ENCODE results near the gene SRSF10.
A peak's percentile ranks its signal among the peaks of the same experiment; 100 is the strongest.
"Not testable (repeated sequence)": the region's sequence is repeated elsewhere in the genome, so short reads cannot be mapped to it uniquely, and the experiment has no call there.

SRSF10 gene

DNA sequence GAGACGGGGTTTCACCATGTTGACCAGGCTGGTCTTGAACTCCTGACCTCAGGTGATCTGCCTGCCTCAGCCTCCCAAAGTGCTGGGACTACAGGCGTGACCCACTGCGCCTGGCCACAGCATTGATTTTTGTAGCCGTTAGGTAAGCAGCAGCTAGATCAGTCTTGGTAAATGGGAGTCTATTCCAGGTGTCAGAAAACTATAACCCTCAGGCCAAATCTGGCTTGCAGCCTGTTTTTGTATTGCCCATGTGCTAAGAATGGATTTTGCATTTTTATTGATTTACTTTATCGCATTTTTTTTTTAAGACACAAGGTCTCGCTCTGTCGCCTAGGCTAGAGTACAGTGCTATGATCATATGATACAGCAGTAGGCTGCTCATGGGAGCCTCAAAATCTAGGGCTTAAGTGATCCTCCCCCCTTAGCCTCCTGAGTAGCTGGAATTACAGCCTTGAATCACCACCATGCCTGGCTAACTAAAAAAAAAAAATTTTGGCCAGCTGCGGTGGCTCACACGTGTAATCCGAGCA, 16.6 kb upstream of the SRSF10 start:
- DNase-seq = no peak

DNA sequence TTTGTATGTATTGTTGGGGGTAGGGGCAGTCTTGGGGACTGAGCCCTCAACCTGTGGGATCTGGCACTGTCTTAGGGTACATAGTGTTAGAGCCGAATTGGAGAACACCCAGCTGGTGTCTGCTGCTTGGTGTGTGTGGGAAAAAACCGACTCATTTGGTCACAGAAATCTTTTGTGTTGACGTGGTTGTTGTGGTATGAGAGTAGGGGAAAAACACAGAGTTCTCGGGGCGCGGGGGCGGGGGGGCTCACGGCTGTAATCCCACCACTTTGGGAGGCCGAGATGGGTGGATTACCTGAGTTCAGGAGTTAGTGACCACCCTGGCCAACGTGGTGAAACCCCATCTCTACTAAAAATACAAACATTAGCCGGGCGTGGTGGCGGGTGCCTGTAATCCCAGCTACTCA, 15.3 kb upstream of the SRSF10 start:
- DNase-seq = no peak

DNA sequence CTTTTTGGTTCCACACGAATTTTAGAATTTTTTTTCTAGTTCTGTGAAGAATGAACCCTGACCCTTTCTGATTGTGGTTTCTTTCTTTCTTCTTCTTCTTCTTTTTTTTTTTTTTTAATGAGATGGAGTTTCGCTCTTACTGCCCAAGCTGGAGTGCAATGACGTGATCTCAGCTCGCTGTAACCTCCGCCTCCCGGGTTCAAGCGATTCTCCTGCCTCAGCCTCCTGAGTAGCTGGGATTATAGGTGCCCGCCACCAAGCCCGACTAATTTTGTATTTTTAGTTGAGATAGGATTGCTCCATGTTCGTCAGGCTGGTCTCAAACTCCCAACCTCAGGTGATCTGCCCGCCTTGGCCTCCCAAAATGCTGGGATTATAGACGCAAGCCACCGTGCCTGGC, 11.9 kb upstream of the SRSF10 start:
- DNase-seq = not testable (repeated sequence)

DNA sequence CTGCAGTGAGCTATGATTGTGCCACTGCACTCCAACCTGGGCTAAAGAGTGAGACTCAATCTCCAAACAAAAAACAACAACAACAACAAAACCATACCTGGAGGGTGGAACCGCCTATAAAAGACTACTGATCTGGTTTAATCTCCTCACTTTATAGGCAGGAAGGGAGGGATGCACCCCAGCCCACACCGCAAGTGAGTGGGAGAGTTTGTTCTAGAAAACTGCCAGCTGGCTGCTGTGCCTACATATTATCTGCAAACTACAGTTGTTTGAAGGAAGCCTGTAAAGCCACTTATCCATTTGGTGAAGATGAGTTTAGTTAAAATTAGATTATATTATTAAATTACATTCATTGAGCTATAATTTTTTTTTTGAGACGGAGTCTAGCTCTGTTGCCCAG, 9.1 kb upstream of the SRSF10 start:
- no peak for DNase-seq

DNA sequence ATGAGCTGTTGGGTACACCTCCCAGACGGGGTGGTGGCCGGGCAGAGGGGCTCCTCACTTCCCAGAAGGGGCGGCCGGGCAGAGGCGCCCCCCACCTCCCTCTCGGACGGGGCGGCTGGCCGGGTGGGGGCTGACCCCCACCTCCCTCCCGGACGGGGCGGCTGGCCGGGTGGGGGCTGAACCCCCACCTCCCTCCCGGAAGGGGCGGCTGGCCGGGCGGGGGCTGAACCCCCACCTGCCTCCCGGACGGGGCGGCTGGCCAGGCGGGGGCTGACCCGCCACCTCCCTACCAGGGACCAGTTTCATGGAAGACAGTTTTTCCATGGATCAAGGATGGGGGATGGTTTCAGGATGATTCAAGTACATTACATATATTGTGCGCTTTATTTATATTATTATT, 6.9 kb upstream of the SRSF10 start:
- DNase-seq = not testable (repeated sequence)

DNA sequence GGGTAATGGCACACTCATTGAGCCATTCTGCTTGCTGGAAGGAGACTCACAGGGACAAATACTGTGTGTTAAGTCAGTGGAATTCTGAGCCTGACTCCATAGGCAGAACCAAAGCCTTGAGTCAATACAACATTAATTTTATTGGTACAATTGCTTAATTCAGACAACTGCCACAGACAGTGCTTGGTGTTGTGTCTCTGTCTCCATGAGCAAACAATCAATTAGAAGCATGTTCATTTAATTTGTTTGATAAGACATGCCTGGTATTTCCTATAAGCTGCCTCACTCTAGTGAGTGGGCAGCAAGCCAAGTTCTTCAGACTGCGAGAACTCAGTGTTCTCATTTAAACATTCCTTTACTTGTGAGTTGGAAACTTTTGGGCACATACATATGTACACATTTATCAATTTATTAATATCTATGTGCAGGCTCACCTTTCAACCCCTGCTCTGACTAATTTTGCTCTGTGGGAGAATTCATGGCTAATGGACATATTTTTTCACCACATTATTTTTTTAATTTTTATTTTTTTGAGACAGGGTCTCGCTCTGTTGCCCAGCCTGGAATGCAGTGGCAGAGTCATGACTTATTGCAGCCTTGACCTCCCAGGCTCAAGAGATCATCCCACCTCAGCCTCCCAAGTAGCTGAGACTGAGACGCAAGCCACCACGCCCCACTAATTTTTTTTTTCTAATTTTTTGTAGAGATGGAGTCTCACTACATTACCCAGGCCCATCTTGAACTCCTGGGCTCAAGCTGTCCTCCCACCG, 4.5 kb upstream of the SRSF10 start:
- no peak for DNase-seq

DNA sequence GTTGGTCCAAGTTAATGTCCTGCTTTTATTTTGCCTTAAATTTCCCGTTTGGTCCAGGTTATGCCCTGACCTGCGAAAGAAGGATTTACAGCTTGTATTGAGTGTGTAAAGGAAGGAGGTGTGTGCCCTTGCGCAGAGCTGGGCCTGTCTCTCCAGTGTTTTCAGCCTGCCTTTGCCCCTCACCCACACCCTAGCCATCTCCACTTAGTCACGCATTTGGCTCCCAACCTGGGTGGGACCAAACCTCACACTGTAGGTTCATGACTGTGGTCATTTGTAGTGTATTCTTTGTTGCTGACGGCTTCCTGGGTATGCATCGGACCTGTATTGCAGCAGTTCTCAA, 572 bp upstream of the SRSF10 start:
- peak; percentile 18 to 20 for DNase-seq

DNA sequence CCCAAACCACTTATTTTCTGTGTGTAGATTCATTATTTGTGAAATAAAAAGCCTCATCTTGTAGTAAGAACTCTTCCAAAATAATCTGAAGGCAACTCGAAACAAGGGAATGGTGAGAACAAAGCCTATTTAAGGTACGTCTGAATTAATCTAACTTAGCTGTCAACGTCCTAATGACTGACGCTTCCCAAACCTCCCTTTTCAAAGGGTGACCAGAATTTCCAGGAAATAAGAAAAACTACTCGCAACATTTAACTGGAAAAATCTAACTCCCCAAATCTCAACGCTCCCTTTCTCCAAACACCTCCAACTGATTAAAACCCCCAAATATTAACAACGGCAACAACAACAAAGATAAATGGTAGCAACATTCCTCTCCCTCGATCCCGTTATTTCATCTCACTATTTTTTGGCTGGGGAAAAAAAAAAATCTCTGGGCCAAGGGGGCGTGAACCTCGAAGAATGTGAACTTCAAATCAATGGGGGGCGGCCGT, 693 bp downstream of the SRSF10 start:
- DNase-seq = no peak

DNA sequence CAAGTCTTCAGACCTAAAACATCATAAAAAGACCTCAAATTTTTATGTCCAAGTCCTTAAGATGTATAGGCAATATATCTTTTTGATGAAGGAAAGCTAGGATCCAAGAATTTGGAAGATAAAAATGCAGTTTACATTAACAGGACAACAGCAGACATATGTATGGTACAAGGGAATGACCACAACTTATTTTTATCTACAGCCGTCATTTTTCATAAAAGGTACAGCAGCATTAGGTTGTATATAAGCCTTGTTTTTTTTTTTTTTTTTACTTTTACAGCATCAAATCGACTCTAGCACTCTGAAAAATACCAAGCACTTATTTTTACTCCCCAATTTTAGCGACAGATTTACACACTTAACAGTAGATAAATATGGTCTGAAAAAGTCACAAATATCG, 1.3 kb downstream of the SRSF10 start:
- no peak for DNase-seq

DNA sequence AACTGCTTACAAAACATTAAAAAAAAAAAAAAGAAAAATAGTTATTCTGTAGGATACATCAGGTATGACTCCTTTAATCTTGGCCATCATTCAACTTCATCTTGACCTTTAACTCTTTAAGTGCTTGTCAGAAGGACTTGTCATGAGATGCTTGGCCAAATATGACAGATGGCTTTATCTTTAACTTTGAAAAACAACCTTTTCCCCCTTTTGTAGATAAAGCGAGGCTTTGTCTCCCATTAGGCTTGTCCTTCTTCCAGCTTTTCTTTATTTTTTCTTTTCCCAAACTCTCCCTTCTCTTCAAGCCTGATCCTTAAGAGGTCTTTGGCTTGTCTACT, 2.3 kb downstream of the SRSF10 start:
- no peak for DNase-seq

DNA sequence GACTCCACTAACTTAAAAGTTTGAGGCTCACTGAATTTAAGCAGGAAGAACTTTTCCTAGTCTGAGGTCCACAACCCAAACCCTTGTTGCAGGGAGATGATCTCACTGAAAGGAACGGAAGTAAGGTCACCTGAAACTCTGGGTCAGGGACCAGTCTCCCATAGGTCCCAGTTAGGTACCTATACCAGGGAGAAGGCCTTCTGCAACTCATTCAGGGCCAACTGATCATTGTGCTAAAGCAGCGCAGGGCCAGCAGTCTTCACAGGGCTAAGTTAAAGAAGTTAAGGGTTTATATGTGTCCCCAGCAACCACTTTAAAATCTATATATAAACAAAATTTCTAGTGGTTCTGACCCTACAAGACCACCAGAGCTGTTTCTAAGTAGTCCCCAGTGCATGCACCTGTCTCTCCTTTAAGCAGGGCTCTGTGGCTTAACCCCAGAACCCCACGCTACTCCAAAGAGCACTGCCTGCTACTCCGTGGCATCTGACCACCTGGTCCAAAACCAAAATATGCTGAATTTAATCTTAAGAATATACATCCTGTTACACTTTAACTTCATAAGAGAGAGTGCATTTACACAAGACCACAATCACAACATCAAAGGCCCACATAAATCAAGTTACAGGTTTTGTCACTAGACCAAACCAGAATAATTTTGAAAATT, 2.8 kb downstream of the SRSF10 start:
- no peak for DNase-seq

DNA sequence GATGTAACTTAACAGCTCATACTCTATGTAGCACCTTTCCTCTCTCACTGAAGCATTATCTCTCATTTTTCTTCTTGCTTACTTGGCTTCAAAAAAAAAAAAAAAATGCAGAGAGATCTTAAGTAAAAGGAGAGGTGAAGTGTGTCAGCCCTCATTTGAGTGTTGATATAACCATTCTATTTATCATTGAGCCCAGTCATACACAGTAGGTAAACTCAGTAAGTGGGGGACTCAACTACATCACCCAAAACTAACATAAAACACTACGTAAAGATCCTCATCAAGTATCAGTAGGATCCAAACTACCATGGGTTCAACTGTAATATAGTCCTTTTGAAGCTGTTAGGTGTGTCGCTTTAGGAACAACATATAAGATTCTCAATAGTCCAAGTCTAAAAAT, 12.3 kb downstream of the SRSF10 start:
- no peak for DNase-seq

DNA sequence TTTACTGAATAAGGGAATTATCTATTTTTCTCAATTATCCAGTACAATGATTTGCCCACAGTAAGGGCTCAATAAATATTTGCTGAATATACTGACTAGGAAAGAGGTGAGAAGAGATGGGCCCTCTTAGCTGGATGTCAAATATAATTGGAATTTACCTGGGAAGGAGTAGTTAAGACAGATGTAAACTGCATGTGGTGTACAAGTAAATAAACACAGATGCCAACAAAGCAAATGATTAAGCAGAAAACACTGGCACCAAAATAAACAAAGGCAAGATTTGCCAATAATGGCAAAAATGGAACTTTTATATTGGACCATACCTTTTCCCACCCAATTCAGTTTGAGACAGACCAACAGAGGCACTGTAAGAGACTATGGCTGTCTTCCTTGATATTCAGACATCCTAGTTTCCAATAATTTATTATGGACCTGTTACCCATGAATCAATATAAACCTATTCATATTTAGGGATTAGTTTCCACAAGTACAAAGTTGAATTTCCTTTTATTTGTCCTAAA, 13.1 kb downstream of the SRSF10 start:
- DNase-seq = no peak

DNA sequence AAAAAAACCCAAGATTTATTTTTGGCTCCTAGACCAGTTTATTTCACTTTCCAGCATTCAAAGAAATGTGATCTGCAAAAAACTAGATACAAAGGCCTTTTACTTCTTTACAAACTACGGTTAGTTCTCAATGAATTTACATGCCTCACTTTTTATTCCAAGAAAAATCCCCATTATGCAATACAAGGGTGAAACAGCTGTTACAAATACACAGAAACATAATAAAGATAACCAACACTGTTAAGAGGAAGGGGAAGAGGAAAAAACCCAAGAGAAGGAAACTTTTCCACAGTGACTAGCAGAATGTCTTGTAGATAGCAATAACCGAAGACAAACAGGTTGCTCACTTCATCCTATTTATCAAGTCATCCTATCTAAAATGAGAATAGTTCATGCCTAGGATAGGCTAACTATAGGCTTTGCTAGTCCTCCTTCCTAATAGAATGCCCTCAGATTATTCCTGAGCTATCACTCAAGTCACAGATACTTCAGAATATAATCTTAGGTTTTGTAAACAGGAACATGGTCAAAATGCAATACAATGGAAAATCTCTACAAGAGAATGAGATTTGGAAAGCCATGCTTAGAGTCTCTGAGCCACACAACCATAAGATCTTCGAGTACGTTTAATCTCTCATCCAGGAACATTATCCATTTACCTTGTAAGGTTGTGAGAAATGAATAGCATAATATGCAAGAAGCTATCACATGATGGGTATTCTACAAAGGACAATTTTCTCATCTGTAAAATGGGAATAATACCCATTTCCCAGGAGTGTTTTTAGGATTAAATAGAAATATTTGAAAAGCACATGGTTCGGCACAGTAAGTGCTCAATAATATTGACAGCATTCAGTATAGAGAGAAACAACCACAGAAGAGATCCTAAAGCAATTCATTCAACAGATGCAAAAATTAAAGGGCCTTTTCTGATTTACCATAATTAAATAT, 15.1 kb downstream of the SRSF10 start:
- peak; percentile 27 to 72 for DNase-seq

DNA sequence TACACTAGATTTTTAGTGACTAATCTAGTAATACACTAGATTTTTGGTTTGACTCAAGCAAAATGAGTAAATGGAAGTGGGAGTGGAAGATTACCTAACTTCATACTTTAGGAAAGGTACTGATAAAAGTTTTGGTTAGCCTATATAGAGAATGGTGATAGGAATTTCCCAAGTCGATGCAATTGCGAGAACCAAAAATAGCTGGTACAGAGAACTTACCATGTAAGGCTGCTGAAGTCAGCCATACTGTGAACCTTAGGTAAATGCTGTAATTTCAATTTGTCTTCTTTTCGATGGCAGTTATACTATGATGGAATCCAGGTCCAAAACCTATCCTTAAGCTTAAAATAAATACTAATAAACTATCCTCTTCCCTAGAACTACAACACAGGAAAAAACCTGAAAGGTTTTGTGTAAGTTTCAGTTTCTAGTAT, 15.9 kb downstream of the SRSF10 start:
- DNase-seq = no peak

DNA sequence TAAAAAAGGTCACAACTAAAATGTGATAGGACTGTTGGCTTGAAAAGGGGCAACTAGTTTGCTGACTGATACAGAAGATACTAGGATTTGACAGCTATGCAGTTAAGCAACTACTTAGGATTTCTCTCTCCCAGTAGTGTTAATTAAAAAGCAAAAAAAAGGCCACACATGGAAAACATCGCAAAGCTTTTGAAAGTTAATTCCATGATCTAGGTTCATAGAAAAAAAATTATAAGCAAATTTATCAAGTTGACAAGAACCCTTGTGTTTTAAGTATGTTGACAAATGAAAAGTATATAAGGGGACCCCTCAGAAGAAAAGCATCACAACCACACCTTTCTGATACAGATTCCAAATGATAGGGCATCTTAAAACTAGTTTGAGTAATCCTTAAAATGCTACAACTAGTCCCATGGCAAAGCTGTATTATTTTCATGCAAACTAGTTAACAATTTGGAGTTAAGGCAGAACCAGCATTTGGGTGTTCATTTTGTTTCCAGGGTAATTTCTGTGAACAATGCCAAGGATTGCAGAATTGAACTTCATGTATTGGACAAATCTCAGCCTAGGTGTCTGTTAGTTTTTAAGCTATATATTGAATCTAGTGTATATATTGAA, 16.4 kb downstream of the SRSF10 start:
- no peak for DNase-seq

DNA sequence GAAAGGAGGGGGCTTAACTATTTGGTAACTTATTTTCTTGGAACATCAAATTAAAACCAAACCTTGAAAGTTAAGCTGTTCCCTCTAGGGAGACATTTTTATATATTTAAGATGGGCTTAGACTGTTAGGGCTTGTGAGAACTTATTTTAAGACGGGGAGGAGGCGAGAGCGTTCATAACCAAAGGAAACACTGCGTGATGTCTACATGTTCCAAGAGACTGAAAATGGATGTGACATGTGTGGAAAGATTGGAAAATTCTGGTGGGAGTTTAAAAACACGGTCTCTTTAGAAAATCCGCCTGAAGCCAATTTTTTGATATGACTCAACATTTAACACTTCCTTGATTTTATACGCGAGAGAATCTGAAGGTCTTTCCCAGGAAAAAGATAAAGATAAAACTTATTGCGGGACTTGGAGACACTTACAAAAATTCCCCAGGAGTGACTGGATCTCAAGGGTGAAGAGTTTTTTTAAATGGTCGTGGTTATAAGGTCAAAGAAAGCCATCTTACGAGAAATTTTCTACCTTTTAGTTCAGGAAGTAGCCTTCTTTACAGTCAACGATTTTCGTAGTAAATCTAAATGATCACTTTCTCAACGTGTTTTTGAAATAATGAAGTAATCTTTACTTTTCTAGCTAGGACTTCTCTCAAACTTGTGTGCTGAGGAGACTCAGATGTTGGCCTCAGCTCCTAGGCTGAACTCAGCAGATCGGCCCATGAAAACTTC, 19.7 kb downstream of the SRSF10 start:
- peak; percentile 35 to 45 for DNase-seq

DNA sequence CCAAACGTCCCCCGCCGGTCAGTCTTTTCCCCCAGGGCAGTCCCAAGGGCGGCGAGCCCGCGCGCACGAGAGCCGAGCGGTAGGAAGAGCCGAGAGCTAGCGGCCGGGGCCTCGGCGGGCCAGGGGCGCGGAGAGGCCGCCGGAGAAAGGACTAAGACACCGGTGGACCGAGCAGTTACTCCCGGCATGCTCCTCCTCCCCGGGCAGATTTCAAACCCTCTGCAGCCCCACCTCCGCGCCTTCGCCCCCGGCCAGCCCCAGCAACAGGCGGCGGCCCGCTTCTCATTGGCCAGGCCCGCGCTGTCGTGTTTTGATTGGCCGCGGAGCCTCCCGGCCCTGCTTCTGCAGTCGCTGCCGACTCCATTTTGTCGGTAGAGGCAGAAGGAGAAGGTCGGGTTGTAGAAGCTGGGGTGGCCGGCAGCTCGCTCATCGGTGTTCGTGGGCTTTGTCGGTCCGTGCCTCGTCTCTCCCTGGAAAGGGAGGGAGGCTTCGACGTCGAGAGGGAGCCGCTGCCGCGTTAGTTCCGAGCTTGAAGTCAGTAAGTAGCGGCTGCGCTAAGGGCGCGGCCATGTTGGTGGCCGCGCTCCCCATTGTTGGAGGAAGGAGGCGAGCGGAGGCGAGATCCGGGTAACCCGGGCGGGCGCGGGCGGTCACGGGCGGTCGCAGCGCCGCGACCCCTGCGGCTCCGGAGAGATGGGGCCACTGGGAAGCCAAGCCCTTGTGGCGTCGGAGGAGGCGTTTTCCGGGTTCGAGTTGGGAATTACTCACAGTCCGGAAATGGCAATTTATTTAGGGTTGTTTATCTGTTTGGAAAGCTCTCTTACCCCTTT, 20.5 kb downstream of the SRSF10 start, which contains the start of gene PNRC2:
Gene PNRC2 (plus strand): TSS at position 368 of the 830 bp plus-strand sequence. CDS start 1,630 bp downstream, outside the sequence.
- peak; percentile 97 to 98 for DNase-seq

DNA sequence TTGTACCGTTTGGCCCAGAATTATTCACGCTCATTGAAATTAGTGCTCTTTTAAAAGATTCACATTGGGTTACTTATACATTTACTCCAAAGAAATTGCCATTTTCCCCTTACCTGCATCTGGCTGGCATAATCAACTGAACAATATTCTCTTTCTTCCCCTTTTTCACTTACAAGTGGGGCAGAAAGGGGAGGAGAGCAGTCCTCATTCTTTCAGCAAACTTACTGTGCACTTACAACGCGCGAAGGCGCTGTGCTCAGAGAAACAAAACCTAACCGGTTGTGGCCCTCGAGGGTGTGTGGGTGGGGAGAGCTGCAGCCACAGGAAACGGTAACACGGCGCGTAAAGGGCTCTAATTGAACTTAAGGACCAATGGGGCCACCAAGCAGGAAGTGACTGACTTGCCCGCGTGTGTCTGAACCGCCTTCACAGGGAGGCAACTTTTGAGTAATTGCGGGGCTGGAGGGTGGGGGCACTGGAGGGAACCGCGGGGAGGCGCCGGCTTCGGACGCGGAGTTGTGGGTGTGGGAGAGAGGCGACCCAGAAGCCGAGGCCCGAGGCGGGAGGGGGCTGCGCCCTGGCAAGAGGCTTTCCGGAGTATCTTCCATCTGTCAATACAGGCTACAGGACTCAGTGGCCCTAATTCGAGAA, 21.2 kb downstream of the SRSF10 start:
- peak; percentile 99 to 100 for DNase-seq
